HG02970 (cell line): ENCODE results near the gene PLCB1.

Source experiments
- ATAC-seq: cut with Tn5 transposase; IDR thresholded peaks from one replicate; pipeline ENCODE4 v1.9.1; 2021; ENCODE audit warnings: mild to moderate bottlenecking, moderate library complexity, moderate number of reproducible peaks; ENCODE audit not compliant: unreplicated experiment, low FRiP score

Gene PLCB1

GRCh38 chr20:8663424-8663823 is 531.4 kb downstream of the PLCB1 start:
- no peak for ATAC-seq

- no peak for ATAC-seq
Measured at GRCh38 chr20:8664778-8665177, 532.7 kb downstream of the PLCB1 start.

- ATAC-seq: no peak
Measured at GRCh38 chr20:8667306-8667705, 535.2 kb downstream of the PLCB1 start.

GRCh38 chr20:8670207-8670892 is 538.3 kb downstream of the PLCB1 start:
- ATAC-seq: no peak

- no peak for ATAC-seq
Measured at GRCh38 chr20:8670893-8671215, 538.8 kb downstream of the PLCB1 start.

- no peak for ATAC-seq
Measured at GRCh38 chr20:8671370-8671961, 539.4 kb downstream of the PLCB1 start.

- ATAC-seq: no peak
Measured at GRCh38 chr20:8673116-8673515, 541.0 kb downstream of the PLCB1 start.

- ATAC-seq: no peak
Measured at GRCh38 chr20:8675896-8676295, 543.8 kb downstream of the PLCB1 start.

- ATAC-seq: no peak
Measured at GRCh38 chr20:8678098-8678776, 546.2 kb downstream of the PLCB1 start.

- no peak for ATAC-seq
Measured at GRCh38 chr20:8689337-8689736, 557.3 kb downstream of the PLCB1 start.

GRCh38 chr20:8690074-8690473 is 558.0 kb downstream of the PLCB1 start:
- ATAC-seq: no peak

- no peak for ATAC-seq
Measured at GRCh38 chr20:8693709-8694108, 561.6 kb downstream of the PLCB1 start.

GRCh38 chr20:8700756-8701155 is 568.7 kb downstream of the PLCB1 start:
- ATAC-seq: no peak

- no peak for ATAC-seq
Measured at GRCh38 chr20:8706961-8707700, 575.1 kb downstream of the PLCB1 start.

GRCh38 chr20:8709627-8710026 is 577.6 kb downstream of the PLCB1 start:
- no peak for ATAC-seq

GRCh38 chr20:8711501-8711900 is 579.4 kb downstream of the PLCB1 start:
- ATAC-seq: no peak

GRCh38 chr20:8714206-8714605 is 582.1 kb downstream of the PLCB1 start:
- ATAC-seq: no peak

GRCh38 chr20:8718279-8718678 is 586.2 kb downstream of the PLCB1 start:
- no peak for ATAC-seq

GRCh38 chr20:8720089-8720488 is 588.0 kb downstream of the PLCB1 start:
- no peak for ATAC-seq

GRCh38 chr20:8721098-8721497 is 589.0 kb downstream of the PLCB1 start:
- no peak for ATAC-seq

GRCh38 chr20:8722277-8722928 is 590.3 kb downstream of the PLCB1 start:
- ATAC-seq: no peak
